ENCODE results near the gene CELF6. TPM values are rescaled to one million over a fixed set of nuclear protein-coding genes. Genes with fewer than 3 reads are reported as not detected.

Gene CELF6
- total and polyA plus RNA-seq, 12 donors: 0.21 to 5.1 (median 0.76) TPM

GRCh38 chr15:72235298-72235697, 84.7 kb downstream of the CELF6 start:
- H3K36me3 ChIP-seq: peaks cover 0 to 27% (median 13%) of the 10 kb centered on the region in 9 donors
- intact Hi-C loops (cut with DNase I): loop anchor here in 1 of 10 donors (5.0 kb wide), 1 partner anchor 33 kb away; no protein-coding TSS in a partner anchor
- no peak overlapping the region for H3K4me3 ChIP-seq
- no peak for TF ChIP-seq CTCF (IDR thresholded peaks at IDR 0.05)
- H3K9me3 ChIP-seq: no peaks in the 10 kb centered on the region
- peaks cover 3 to 38% (median 13%) of the 10 kb centered on the region in 9 donors for H3K4me1 ChIP-seq
- no peak for ATAC-seq
- no peak for DNase-seq
- WGBS, 2 donors: 94 to 97% methylated on average over 4 of the region's 4 CpGs
- H3K27ac ChIP-seq: no peak overlapping the region
- H3K27me3 ChIP-seq: no peaks in the 10 kb centered on the region

Other genes with a start within 250 kb of the CELF6 start
- gene MYO9A, start 202.0 kb downstream of the CELF6 start, total RNA-seq: 10 to 100 TPM; 23.4 to 36.9 (median 30.0) TPM
- 1 to 10 TPM; 3.7 to 4.4 TPM for gene MYO9A, start 202.0 kb downstream of the CELF6 start, polyA plus RNA-seq
- 1 to 10 TPM; 5.2 to 8.8 (median 6.7) TPM for gene SENP8, start 201.8 kb downstream of the CELF6 start, total RNA-seq
- 1 to 10 TPM; 1.8 to 3.2 TPM for gene SENP8, start 201.8 kb downstream of the CELF6 start, polyA plus RNA-seq
- under 1 TPM in 1 of 10 donors, not detected in 9; 0.20 TPM for gene GRAMD2A, start 122.4 kb downstream of the CELF6 start, total RNA-seq
- gene GRAMD2A, start 122.4 kb downstream of the CELF6 start, polyA plus RNA-seq: under 1 TPM in 1 of 2 donors, not detected in 1; 0.06 TPM
- 1,000 to 10,000 TPM in 6 of 10 donors, 100 to 1,000 TPM in 4; 851 to 1,508 (median 1,153) TPM for gene PKM, start 89.0 kb downstream of the CELF6 start, total RNA-seq
- 100 to 1,000 TPM; 549 to 755 TPM for gene PKM, start 89.0 kb downstream of the CELF6 start, polyA plus RNA-seq
- gene PARP6, start 47.6 kb downstream of the CELF6 start, total RNA-seq: 10 to 100 TPM; 28.2 to 53.5 (median 37.6) TPM
- gene PARP6, start 47.6 kb downstream of the CELF6 start, polyA plus RNA-seq: 100 to 1,000 TPM in 1 of 2 donors, 10 to 100 TPM in 1; 28.5 to 113 TPM
- gene HEXA, start 55.9 kb upstream of the CELF6 start, total RNA-seq: 100 to 1,000 TPM in 1 of 10 donors, 10 to 100 TPM in 9; 63.3 to 129 (median 77.3) TPM
- 10 to 100 TPM; 48.8 to 83.6 TPM for gene HEXA, start 55.9 kb upstream of the CELF6 start, polyA plus RNA-seq
- not detected for gene TMEM202, start 78.1 kb upstream of the CELF6 start, total RNA-seq
- gene TMEM202, start 78.1 kb upstream of the CELF6 start, polyA plus RNA-seq: not detected
- 100 to 1,000 TPM; 148 to 231 (median 188) TPM for gene ARIH1, start 154.2 kb upstream of the CELF6 start, total RNA-seq
- gene ARIH1, start 154.2 kb upstream of the CELF6 start, polyA plus RNA-seq: 10 to 100 TPM; 23.1 to 28.9 TPM

All from heart right ventricle (tissue), 16 donors.